ENCODE measurements around the gene SLC6A6.

Gene SLC6A6

DNA sequence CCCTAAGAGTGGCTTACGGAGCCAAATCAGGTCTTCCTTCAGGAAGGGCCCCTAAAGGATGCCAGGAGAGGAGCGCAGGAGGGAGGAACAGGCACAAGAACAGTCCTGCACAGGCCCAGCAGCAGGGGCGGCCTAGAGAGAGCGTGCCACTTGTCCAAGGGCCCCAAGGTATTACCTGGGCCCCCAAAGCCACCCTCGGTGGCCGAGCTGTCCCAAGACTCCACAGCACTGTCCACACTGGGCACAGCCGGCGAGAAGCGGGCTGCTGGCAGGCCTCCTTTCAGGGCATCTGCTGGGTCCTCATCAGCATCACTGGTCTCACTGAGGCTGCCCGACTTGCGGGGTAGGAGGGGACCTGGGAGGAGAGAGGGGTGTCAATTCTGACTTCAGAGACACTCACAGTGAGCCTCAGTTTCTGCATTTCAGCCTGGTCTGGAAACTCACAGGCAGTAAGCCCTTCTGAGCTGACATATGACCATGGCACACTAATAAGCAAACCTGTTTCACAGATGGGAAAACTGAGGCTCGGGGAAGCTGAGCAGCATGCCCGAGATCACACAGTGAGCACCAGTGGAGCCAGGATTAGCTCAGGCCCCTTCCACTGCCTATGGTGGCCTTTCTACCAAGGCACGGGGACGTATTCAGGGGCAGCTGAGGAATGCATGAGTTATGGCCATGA, 104.4 kb downstream of the SLC6A6 start:
- TF ChIP-seq, protein P1, sequence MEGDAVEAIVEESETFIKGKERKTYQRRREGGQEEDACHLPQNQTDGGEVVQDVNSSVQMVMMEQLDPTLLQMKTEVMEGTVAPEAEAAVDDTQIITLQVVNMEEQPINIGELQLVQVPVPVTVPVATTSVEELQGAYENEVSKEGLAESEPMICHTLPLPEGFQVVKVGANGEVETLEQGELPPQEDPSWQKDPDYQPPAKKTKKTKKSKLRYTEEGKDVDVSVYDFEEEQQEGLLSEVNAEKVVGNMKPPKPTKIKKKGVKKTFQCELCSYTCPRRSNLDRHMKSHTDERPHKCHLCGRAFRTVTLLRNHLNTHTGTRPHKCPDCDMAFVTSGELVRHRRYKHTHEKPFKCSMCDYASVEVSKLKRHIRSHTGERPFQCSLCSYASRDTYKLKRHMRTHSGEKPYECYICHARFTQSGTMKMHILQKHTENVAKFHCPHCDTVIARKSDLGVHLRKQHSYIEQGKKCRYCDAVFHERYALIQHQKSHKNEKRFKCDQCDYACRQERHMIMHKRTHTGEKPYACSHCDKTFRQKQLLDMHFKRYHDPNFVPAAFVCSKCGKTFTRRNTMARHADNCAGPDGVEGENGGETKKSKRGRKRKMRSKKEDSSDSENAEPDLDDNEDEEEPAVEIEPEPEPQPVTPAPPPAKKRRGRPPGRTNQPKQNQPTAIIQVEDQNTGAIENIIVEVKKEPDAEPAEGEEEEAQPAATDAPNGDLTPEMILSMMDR (IDR thresholded peaks at IDR 0.05; ENCODE audit: borderline replicate concordance, insufficient read depth, low read depth, low read length) = no peak

DNA sequence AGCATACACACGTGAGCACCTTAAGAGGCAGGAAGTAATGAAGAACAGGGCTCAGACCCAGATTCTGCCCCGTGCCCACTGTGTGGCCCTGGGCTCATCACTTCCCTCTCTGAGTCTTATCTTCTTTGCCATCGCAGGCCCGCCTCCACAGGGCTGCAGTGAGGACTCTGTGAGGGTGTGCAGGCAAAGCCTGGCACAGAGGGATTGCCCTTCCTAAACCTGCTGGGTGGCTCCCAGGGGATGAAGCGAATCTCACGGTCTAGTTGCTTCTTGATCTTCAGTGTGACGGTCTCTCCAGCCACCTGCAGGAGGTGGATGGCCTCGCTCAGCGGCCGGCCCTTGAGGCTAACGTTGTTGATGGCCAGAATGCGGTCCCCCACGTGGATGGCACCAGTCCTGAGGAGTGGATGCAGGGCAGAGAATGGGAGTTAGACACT, 104.9 kb downstream of the SLC6A6 start:
- H3K4me3 ChIP-seq (ENCODE audit: low read depth, low read length) = no peak overlapping the region
- TF ChIP-seq, protein P1 (IDR thresholded peaks at IDR 0.05; ENCODE audit: borderline replicate concordance, insufficient read depth, low read depth, low read length) = no peak

More for the DNA sequence above, 104.4 kb downstream of the SLC6A6 start:
- H3K4me3 ChIP-seq (ENCODE audit: low read depth, low read length) = no peak overlapping the region

DNA sequence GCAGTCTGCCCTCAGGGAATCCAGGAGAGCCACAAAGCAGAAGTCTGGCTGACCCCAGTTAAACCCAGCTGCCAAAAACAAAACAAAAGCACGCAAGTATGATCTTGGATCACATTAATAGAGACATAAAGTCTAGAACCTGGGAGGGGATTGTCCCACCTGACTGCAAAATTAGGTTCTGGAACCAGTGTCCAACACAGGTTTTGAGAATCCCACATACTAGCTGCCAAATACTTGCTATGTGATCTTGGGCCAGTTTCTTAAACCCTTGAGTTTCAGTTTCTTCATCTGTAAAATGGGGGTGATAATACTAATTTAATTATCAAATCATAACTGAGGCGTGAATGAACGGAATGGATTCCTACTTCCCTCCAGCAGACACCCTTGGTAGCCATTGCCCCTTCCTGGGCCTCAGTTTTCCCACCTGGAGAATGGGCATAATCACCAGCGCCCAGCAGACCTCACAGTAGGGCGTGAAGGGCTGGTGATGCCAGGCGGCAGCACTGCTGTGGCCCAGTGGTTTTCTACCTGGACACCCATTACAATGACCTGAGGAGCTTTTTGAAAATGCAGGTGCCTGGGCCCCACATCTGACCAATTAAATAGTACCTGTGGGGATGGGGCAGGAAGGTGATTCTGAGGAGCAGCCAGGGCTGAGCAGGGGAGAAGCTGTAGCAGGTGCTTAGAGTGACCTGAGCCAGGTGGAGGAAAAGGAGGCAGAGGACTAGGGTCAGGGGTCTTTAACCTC, 105.5 kb downstream of the SLC6A6 start:
- no peak overlapping the region for H3K4me3 ChIP-seq (ENCODE audit: low read depth, low read length)
- TF ChIP-seq, protein P1 (IDR thresholded peaks at IDR 0.05; ENCODE audit: borderline replicate concordance, insufficient read depth, low read depth, low read length) = no peak

DNA sequence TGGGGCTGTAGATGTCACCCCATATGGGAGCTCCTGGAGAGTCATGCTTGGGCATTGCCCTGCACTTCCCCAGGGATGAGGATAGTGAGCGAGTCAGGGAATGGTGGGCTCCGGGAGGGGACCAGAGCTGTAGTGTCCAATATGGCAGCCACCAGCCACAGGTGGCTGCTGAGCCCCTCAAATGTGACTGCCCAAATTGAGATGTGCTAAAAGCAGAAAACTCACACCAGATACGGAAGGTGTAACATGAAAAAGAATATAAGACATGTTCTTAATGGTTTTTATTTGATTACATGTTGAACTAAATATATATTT, 106.1 kb downstream of the SLC6A6 start:
- TF ChIP-seq, protein P1 (IDR thresholded peaks at IDR 0.05; ENCODE audit: borderline replicate concordance, insufficient read depth, low read depth, low read length) = no peak
- H3K4me3 ChIP-seq (ENCODE audit: low read depth, low read length) = no peak overlapping the region

DNA sequence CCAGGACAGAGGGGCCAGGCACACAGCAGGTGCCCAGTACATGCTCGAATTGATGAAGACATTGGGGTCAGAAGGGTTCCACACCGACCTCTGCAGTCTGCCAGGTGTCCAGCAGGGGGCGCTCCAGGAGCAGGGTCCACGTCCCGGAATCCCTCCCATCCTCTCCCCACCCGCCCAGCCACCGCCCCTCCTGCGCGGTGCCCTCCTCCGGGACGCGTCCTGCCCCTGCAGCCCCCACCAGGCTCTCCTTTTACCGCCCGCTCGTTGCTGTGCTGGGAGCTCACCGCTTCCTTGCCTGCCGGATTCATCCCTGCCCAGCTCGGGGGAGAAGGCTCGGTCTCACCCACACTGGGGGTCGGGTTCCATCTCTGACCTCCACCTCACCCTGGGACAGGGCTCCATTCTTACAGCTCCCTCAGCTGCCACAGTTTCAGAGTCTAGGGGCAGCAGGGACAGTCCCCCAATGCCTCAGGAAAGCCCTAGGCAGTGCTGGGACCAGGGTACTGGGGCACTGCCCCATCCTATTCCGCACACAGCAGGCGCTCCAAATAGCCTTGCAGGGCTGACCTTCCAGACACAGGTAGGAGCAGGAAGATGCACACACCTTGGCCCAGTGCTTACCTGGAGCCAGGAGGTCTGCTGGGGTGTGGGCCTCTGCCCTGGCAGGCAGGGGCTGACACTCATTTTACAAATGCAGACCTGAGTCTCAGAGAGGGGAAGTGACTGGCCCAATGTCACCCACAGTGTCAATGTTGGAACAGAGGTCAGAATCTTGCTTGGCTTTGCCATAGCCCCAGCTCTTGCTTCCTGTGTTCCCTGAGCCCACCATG, 106.8 kb downstream of the SLC6A6 start:
- TF ChIP-seq, protein P1 (IDR thresholded peaks at IDR 0.05; ENCODE audit: borderline replicate concordance, insufficient read depth, low read depth, low read length) = peak; percentile 96
- no peak overlapping the region for H3K4me3 ChIP-seq (ENCODE audit: low read depth, low read length)

DNA sequence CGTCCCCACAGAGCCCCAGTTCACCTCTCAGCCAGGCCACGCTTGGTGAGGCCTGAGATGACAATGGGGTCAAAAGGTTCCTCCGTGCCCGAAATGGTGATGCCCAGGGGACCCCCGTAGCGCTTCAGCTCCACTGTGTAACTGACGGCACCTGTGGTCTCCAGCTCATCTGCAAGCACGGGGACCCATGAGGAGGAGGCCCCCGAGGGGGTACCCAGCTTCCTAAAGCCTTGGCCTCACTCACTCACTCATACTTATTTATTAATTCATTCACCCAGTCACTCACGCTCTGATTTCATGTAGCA, 107.3 kb downstream of the SLC6A6 start:
- TF ChIP-seq, protein P1 (IDR thresholded peaks at IDR 0.05; ENCODE audit: borderline replicate concordance, insufficient read depth, low read depth, low read length) = no peak
- H3K4me3 ChIP-seq (ENCODE audit: low read depth, low read length) = no peak overlapping the region
